GM21360 (cell line): Measurements from ENCODE around the gene TSPAN15.
"Not testable (repeated sequence)": the region's sequence is repeated elsewhere in the genome, so short reads cannot be mapped to it uniquely, and the experiment has no call there.

Source experiments
- ATAC-seq: cut with Tn5 transposase; IDR thresholded peaks from one replicate; pipeline ENCODE4 v1.9.1; 2021; ENCODE audit warnings: mild to moderate bottlenecking, moderate library complexity; ENCODE audit not compliant: unreplicated experiment

TSPAN15 gene

GRCh38 chr10:69533658-69534057 lies 82.4 kb downstream of the TSPAN15 start:
- no peak for ATAC-seq

- not testable (repeated sequence) for ATAC-seq
Measured at GRCh38 chr10:69536521-69536920, 85.3 kb downstream of the TSPAN15 start.

GRCh38 chr10:69537449-69537848 lies 86.2 kb downstream of the TSPAN15 start:
- no peak for ATAC-seq

- no peak for ATAC-seq
Measured at GRCh38 chr10:69538461-69538860, 87.2 kb downstream of the TSPAN15 start.

- ATAC-seq, result no peak
Measured at GRCh38 chr10:69541463-69541862, 90.2 kb downstream of the TSPAN15 start.

- ATAC-seq, result no peak
Measured at GRCh38 chr10:69549959-69550358, 98.7 kb downstream of the TSPAN15 start.

GRCh38 chr10:69552268-69552667 lies 101.0 kb downstream of the TSPAN15 start:
- ATAC-seq, result no peak

GRCh38 chr10:69553328-69553727 lies 102.1 kb downstream of the TSPAN15 start:
- ATAC-seq, result no peak

- no peak for ATAC-seq
Measured at GRCh38 chr10:69554611-69555010, 103.3 kb downstream of the TSPAN15 start.
